GM21717 (cell line): ENCODE data around the gene PCNA.
"Not testable (repeated sequence)": the region's sequence is repeated elsewhere in the genome, so short reads cannot be mapped to it uniquely, and the experiment has no call there.

ENCODE experiments used
- ATAC-seq: cut with Tn5 transposase; IDR thresholded peaks from one replicate; pipeline ENCODE4 v1.9.1; 2021; ENCODE audit warnings: mild to moderate bottlenecking, moderate library complexity; ENCODE audit not compliant: unreplicated experiment

The PCNA gene

GRCh38 chr20:5099909-5100308 is 19.8 kb downstream of the PCNA start:
- ATAC-seq, result not testable (repeated sequence)

DNA sequence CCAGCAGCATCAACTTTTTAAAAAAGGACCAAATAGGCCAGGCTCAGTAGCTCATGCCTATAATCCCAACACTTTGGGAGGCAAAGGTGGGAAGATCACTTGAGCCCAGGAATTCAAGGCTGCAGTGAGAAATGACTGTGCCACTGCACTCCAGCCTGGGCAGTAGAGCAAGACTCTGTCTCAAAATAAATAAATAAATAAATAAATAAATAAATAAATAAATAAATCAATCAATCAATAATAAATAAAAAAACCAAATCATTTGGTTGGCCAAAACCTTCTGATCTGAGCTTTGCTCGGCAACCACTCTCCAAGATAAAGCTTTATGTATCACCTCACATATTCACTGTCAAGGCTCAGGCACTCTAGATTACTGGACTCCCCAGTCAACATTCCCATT is 20.7 kb downstream of the PCNA start:
- ATAC-seq, result not testable (repeated sequence)

DNA sequence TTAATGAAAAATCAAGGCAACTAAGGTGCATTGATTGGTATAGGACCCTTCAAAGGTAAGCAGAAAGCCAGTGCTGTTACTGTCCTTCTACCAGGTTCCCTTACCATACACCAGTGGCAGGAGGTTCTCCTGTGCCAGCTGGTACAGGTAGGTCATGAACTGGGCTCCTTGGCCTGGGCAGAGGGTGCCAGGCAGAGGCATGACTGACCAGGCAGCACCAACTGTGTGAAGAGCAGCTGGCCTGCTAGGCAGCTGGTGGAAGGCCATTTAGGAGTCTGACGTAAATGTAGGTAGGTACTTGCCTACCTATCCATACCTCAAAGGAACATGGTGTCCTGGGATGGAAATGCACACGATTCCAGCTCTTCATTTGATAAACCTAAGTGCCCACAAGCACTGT is 23.3 kb downstream of the PCNA start:
- ATAC-seq, result no peak

DNA sequence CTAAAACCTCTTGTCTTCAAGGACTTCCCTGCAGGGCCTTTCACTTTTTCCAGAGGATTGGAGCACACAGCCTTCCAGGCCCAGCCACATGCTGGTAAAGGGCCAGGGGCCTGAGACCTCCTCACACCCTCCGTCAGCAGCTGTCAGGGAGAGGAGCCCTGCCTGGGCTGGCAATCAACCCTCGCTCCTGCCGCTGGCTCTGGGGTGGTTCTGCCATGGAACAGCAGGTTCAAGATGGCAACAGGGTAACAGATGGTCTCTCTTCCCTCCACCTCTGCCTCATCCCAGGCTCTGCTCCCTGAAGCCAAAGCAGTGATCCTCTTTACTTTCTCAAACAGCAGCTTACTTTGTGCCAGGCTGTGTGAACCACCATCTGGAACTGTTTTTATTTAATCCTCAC is 23.8 kb downstream of the PCNA start:
- no peak for ATAC-seq

DNA sequence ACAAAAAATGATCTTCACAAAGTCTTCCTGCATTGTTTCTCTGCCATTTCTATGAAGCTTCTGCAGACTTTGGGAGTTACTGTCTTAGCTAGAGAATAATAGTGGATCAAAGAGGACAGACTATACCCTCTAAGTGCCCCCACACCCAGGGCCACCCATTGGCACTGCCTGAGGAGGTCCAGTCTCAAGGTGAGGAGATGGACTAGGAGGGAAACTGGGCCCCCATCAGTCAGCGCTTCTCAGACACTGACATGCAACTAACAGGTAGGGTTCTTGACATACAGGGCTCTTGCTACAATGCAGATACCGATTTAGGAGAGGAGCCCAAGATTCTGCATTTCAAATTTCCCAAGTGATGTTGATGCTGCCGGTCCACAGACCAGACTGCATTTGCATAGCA is 24.3 kb downstream of the PCNA start:
- no peak for ATAC-seq

- ATAC-seq, result no peak
These were observed 26.9 kb downstream of the PCNA start for GRCh38 chr20:5092765-5093339.

GRCh38 chr20:5091902-5092301 is 27.9 kb downstream of the PCNA start:
- ATAC-seq, result no peak

DNA sequence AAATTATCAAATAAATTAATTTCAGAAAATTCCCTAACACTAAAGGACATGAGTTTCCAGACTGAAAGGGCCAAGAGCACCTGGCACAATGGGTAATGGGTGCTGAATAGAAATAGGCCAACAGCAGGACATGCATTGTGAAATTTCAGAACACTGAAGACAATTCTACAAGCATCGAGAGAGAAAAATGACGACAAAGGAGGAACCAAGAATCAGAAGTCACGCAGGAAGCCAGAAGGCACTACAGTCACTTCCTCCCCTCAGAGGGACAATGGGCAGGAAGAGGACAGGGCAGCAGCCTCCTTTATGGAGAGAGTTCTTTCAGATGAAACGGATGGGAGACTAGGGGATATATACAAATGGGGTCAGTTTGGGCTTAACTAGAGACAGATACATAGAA is 29.6 kb downstream of the PCNA start:
- ATAC-seq, result no peak

DNA sequence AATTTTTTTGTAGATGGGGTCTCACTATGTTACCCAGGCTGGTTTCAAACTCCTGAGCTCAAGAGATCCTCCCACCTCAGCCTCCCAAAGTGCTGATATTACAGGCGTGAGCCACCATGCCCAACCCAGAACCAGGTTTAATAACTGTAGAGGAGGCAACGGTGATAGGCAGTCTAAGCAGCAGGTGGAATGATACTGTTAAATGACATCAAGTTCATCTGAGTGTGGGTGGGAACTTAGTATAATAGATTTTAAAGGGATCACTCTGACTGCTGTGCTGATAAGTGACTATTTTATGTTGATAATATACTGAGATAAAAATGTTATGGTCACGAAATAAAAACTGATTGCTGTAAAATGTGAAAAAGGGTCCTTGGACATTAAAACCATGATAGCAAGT is 31.1 kb downstream of the PCNA start:
- ATAC-seq, result no peak

- ATAC-seq, result no peak
These were observed 34.4 kb downstream of the PCNA start for GRCh38 chr20:5085380-5085779.

DNA sequence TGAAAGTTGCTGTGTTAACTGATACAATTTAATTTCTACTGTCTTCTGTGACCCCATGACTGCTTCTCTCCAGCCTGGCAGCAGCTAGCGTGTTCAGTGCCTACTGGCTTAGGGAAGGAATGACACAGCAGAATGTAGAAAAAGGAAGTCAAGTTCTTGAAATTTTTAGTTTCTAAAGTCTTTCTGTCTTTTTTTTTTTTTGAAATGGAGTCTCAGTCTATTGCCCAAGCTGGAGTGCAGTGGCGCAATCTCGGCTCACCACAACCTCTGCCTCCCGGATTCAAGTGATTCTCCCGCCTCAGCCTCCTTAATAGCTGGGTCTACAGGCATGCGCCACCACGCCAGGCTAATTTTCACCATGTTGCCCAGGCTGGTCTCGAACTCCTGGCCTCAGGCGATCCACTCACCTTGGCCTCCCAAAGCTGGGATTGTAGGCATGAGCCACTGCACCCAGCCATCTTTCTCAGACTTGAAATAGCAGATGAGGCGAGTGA is 39.3 kb downstream of the PCNA start:
- ATAC-seq, result peak; percentile 34

DNA sequence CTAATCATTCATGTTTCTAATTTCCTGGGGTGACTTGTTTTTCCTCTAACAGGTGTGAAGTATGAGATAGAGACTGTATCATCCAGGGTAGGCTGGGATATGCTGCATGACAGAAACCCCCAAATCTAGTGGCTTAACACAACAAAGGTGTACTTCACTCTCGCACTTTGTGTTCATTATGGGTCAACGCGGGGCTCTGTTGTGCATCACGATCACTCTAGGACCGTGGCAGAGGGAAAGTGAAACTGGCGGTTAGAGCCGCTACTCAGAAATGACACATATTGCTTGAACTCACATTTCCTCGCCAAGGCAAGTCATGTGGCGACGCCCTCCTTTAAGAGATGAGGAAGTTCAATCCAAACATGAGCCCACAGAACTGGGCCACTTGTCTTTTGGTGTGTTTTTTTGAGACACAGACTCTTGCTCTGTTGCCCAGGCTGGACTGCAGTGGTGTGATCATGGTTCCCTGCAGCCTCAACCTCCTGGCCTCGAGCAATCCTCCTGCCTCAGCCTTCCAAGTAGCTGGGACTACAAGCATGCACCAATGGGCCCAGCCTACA is 41.3 kb downstream of the PCNA start:
- peak; percentile 90 for ATAC-seq

GRCh38 chr20:5077761-5078387 is 41.9 kb downstream of the PCNA start:
- peak; percentile 12 for ATAC-seq

DNA sequence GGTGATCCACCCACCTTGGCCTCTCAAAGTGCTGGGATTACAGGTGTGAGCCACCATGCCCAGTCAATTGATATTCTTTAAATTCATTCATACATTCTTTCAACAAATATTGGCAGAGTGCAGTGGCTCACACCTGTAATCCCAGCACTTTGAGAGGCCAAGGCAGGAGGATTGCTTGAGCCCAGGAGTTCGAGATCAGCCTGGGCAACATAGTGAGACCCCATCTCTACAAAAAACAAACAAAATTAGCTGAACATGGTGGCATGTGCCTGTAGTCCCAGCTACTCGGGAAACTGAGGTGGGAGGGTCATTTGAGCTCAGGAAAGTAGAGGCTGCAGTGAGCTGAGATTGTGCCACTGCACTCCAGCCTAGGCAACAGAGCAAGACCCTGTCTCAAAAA is 42.8 kb downstream of the PCNA start:
- not testable (repeated sequence) for ATAC-seq

DNA sequence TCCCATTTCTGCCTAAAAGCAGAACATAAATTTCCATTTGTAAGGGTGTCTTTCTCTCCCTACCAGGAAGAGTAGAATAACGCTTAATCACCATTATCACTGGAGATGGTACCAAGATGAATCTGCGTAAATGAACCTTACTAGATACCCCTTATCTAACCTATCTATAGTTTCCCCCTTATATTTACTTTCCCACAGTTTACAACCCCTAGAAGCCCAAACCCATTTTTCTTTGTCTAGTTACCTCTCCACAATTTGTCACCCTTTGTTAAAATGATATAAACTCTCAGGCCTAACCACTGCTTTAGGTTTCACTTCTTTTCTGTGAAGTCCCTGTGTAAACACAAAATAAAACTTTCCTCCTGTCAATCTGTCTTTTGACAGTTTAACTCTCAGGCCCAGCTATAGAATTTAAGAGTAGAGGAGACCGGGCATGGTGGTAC is 45.5 kb downstream of the PCNA start:
- no peak for ATAC-seq

DNA sequence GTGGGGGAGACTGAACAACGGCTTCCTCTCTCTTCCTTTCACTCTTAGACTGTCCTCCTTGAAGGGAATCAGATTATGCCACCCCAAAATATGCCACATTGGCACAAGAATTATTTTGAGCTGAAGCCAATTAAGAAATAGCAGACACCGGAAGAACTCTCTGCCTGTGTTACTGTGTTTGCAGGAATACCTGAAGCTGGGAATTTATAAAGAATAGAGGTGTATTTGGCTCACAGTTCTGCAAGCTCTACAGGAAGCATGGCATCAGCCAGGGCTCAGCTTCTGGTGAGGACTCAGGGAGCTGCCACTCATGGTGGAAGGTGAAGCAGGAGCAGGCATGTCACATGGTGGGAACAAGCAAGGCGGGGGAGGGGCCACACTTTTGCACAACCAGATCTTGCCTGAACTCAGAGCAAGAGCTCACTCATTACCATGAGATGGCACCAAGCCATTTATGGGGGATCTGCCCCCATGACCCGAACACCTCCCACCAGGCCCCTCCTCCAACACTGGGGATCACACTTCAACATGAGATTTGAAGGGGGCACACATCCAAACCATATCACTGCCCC is 46.0 kb downstream of the PCNA start:
- ATAC-seq, result no peak

- no peak for ATAC-seq
These were observed 46.8 kb downstream of the PCNA start for GRCh38 chr20:5072756-5073659.

- not testable (repeated sequence) for ATAC-seq
These were observed 47.8 kb downstream of the PCNA start for GRCh38 chr20:5071942-5072341.

DNA sequence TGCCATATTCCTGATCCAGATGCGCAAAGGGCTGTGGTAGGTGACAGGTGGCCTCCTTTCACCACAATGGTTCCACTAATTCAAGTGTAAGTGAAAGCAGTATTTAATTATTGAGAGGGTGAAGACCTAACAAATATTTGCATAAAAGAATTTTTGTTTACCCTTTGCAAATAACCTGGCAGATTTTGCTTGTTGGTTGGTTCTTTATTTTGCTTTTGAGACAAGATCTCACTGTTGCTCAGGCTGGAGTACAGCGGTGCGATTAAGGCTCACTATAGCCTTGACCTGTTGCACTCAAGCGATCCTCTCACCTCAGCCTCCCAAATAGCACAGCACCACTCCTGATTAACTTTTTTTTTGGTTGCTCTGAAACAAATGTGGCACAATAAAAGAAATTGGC is 49.2 kb downstream of the PCNA start:
- ATAC-seq, result no peak

DNA sequence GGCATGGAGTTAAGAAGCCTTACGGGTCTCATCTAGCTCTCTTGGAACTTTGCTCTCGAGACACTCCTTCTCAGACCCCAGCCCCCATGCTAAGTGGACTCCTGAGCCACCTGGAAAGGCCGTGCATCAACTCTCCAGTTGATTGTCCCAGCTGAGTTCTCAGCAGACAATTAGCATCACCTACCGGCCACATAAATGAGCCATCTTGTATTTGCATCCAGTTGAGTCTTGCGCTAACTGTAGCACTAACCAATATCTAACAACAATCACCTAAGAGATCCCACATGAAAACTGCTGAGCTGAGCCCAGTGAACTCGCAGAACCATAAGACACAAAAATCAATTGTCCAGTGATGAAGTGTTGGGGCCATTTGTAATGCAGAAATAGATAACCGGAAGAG is 49.7 kb downstream of the PCNA start:
- ATAC-seq, result no peak

- ATAC-seq, result no peak
These were observed 50.5 kb downstream of the PCNA start for GRCh38 chr20:5069141-5069806.
